Upper lobe of left lung (tissue), 6 donors: ENCODE measurements around the gene BNIP5. TPM values are rescaled to one million over a fixed set of nuclear protein-coding genes. Genes with fewer than 3 reads are reported as not detected.
A peak's percentile ranks its signal among the peaks of the same experiment; 100 is the strongest.

Experiments
- ATAC-seq, 2 donors: fragments of 200-7000 bp; cut with Tn5 transposase; one replicate each; pipeline ENCODE4 v1.9.1; 2022; ENCODE audit warnings: mild to moderate bottlenecking in 2 of 2, moderate library complexity in 2 of 2; ENCODE audit not compliant: low FRiP score in 2 of 2
- DNase-seq, 2 donors: peaks; one replicate each; pipeline ENCODE4 v3.0.0-alpha.2; 2019 to 2020
- H3K27ac ChIP-seq, 4 donors: fragments of 200-600 bp; sonication (generic); one replicate each; pipeline ENCODE4 v1.5.1; 2016 to 2019
- H3K27me3 ChIP-seq, 4 donors: fragments of 200-600 bp; sonication (generic); one replicate each; pipeline ENCODE4 v1.5.1; 2017 to 2019
- H3K36me3 ChIP-seq, 4 donors: fragments of 200-600 bp; sonication (generic); one replicate each; pipeline ENCODE4 v1.5.1; 2016 to 2019
- H3K4me1 ChIP-seq, 4 donors: fragments of 200-600 bp; sonication (generic); one replicate each; pipeline ENCODE4 v1.5.1; 2018 to 2019
- H3K4me3 ChIP-seq, 4 donors: fragments of 200-600 bp; sonication (generic); one replicate each; pipeline ENCODE4 v1.5.1; 2017 to 2019; ENCODE audit warnings: mild to moderate bottlenecking in 2 of 4, moderate library complexity in 1 of 4
- H3K9me3 ChIP-seq, 4 donors: fragments of 200-600 bp; sonication (generic); one replicate each; pipeline ENCODE4 v1.5.1; 2018 to 2019
- CTCF ChIP-seq, 6 experiments: fragments of 450-650 bp in 4 of 6; fragments of 200-600 bp in 2 of 6; sonication (generic) in 2 of 6; IDR thresholded peaks; one replicate each; pipeline ENCODE4 v1.5.1; 2016 to 2019; ENCODE audit warnings: antibody characterized with exemption in 6 of 6
- EP300 ChIP-seq, 4 donors: sonication (generic); formaldehyde crosslinking; IDR thresholded peaks; one replicate each; pipeline ENCODE4 v1.5.1; 2017; ENCODE audit warnings: antibody characterized with exemption in 4 of 4, control low read depth in 2 of 4
- POLR2A ChIP-seq, 4 donors: fragments of 450-650 bp; IDR thresholded peaks; one replicate each; pipeline ENCODE4 v1.5.1; 2016 to 2017; ENCODE audit warnings: antibody characterized with exemption in 4 of 4, mild to moderate bottlenecking in 2 of 4
- POLR2AphosphoS5 ChIP-seq, 2 donors: sonication (generic); formaldehyde crosslinking; IDR thresholded peaks; one replicate each; pipeline ENCODE4 v1.5.1; 2017; ENCODE audit warnings: antibody characterized with exemption in 2 of 2
- WGBS, 2 donors: methylation state at CpG; one replicate each; pipeline ENCODE4 v1.1.5; 2017 to 2018; 5-methylcytosine and 5-hydroxymethylcytosine counted together
- total RNA-seq, 6 donors: library from RNA; depleted of rRNA in 4 of 6; stranded (reverse); fragments of >200 nt in 4 of 6; gene quantifications; one replicate each; pipeline versions ENCODE4 v1.1.0 to v1.2.1, GENCODE V29; 2016 to 2021
- donor health status: DM: no; HTN: no; CAD: no; lungs with moderate emphysema.
- donor health status: DM: no; HTN: yes; CAD: no; lungs with severe emphysema.

BNIP5 gene
- total RNA-seq, 6 donors from 2014 or later = 0.10 TPM; not detected in 5

- ATAC-seq (peak in 1 of 2 donors; percentile 20), DNase-seq (no peak)
- H3K36me3 ChIP-seq = no peaks in the 10 kb centered on the region
- H3K4me3 ChIP-seq = no peak overlapping the region
- H3K27me3 ChIP-seq = no peaks in the 10 kb centered on the region
- TF ChIP-seq POLR2A (IDR thresholded peaks at IDR 0.05) = no peak
- TF ChIP-seq EP300 (IDR thresholded peaks at IDR 0.05) = no peak
- no peak for TF ChIP-seq POLR2AphosphoS5 (IDR thresholded peaks at IDR 0.05)
- no peak for TF ChIP-seq CTCF (IDR thresholded peaks at IDR 0.05)
- H3K4me1 ChIP-seq = peaks cover 8 to 15% (median 11%) of the 10 kb centered on the region in 4 donors
- no peak overlapping the region for H3K27ac ChIP-seq
- 52 to 87% methylated on average over 3 to 7 of the region's 7 CpGs for WGBS, 2 donors
- H3K9me3 ChIP-seq = no peaks in the 10 kb centered on the region
These were observed 34.9 kb downstream of the BNIP5 start for GRCh38 chr6:36301781-36302180.

GRCh38 chr6:36301085-36301658, 35.5 kb downstream of the BNIP5 start:
- no peak overlapping the region for H3K27ac ChIP-seq
- H3K9me3 ChIP-seq = no peaks in the 10 kb centered on the region
- H3K4me3 ChIP-seq = no peak overlapping the region
- H3K27me3 ChIP-seq = no peaks in the 10 kb centered on the region
- ATAC-seq (no peak), DNase-seq (no peak)
- H3K36me3 ChIP-seq = no peaks in the 10 kb centered on the region
- TF ChIP-seq POLR2AphosphoS5 (IDR thresholded peaks at IDR 0.05) (no peak), EP300 (IDR thresholded peaks at IDR 0.05) (no peak), CTCF (IDR thresholded peaks at IDR 0.05) (no peak), POLR2A (IDR thresholded peaks at IDR 0.05) (no peak)
- WGBS, 2 donors = 65 to 75% methylated on average over 10 of the region's 10 CpGs
- H3K4me1 ChIP-seq = peaks cover 8 to 15% (median 11%) of the 10 kb centered on the region in 4 donors

- 87 to 88% methylated on average over 4 of the region's 4 CpGs for WGBS, 2 donors
These were observed 38.7 kb downstream of the BNIP5 start for GRCh38 chr6:36298027-36298426.

GRCh38 chr6:36297511-36297910, 39.2 kb downstream of the BNIP5 start:
- no peak for TF ChIP-seq POLR2AphosphoS5 (IDR thresholded peaks at IDR 0.05)
- TF ChIP-seq POLR2A (IDR thresholded peaks at IDR 0.05) = no peak
- TF ChIP-seq CTCF (IDR thresholded peaks at IDR 0.05) = no peak
- TF ChIP-seq EP300 (IDR thresholded peaks at IDR 0.05) = no peak
- 79 to 84% methylated on average over 7 of the region's 7 CpGs for WGBS, 2 donors

More at GRCh38 chr6:36298027-36298426, 38.7 kb downstream of the BNIP5 start:
- H3K4me1 ChIP-seq = peaks cover 8 to 15% (median 11%) of the 10 kb centered on the region in 4 donors
- H3K27ac ChIP-seq = no peak overlapping the region
- H3K9me3 ChIP-seq = no peaks in the 10 kb centered on the region
- no peaks in the 10 kb centered on the region for H3K36me3 ChIP-seq
- DNase-seq (no peak), ATAC-seq (no peak)
- no peak overlapping the region for H3K4me3 ChIP-seq
- no peaks in the 10 kb centered on the region for H3K27me3 ChIP-seq
- TF ChIP-seq CTCF (IDR thresholded peaks at IDR 0.05) = no peak
- no peak for TF ChIP-seq POLR2AphosphoS5 (IDR thresholded peaks at IDR 0.05)
- no peak for TF ChIP-seq EP300 (IDR thresholded peaks at IDR 0.05)
- no peak for TF ChIP-seq POLR2A (IDR thresholded peaks at IDR 0.05)

GRCh38 chr6:36297051-36297450, 39.6 kb downstream of the BNIP5 start:
- no peaks in the 10 kb centered on the region for H3K27me3 ChIP-seq
- no peaks in the 10 kb centered on the region for H3K36me3 ChIP-seq
- WGBS, 2 donors = 74 to 87% methylated on average over 5 to 6 of the region's 6 CpGs
- DNase-seq = no peak
- H3K4me1 ChIP-seq = peaks cover 3 to 8% (median 4%) of the 10 kb centered on the region in 4 donors
- TF ChIP-seq EP300 (IDR thresholded peaks at IDR 0.05) = no peak
- TF ChIP-seq CTCF (IDR thresholded peaks at IDR 0.05) = no peak
- TF ChIP-seq POLR2AphosphoS5 (IDR thresholded peaks at IDR 0.05) = no peak
- no peak for TF ChIP-seq POLR2A (IDR thresholded peaks at IDR 0.05)
- H3K9me3 ChIP-seq = no peaks in the 10 kb centered on the region
- H3K4me3 ChIP-seq = no peak overlapping the region
- ATAC-seq = no peak
- H3K27ac ChIP-seq = no peak overlapping the region

More at GRCh38 chr6:36297511-36297910, 39.2 kb downstream of the BNIP5 start:
- no peak for ATAC-seq
- Histone ChIP-seq H3K9me3 (no peaks in the 10 kb centered on the region), H3K4me1 (peaks cover 8 to 13% (median 9%) of the 10 kb centered on the region in 4 donors), H3K4me3 (no peak overlapping the region), H3K36me3 (no peaks in the 10 kb centered on the region), H3K27me3 (no peaks in the 10 kb centered on the region), H3K27ac (no peak overlapping the region)
- no peak for DNase-seq
